ENCODE data around the gene NFYC. TPM values are rescaled to one million over a fixed set of nuclear protein-coding genes. Genes with fewer than 3 reads are reported as not detected.

NFYC gene
- total RNA-seq, 1 donor from 2014 or later = 49.7 TPM

GRCh38 chr1:40734882-40735628 is 43.6 kb downstream of the NFYC start:
- peaks cover 12% of the 10 kb centered on the region for H3K36me3 Mint-ChIP-seq (ENCODE audit: low read depth, unreplicated experiment)
- no peak for TF ChIP-seq CTCF (IDR thresholded peaks at IDR 0.05; ENCODE audit: unreplicated experiment)
- no peaks in the 10 kb centered on the region for H3K9me3 Mint-ChIP-seq (ENCODE audit: unreplicated experiment)
- peaks cover 25% of the 10 kb centered on the region for H3K4me1 Mint-ChIP-seq (ENCODE audit: unreplicated experiment)
- H3K27me3 Mint-ChIP-seq (ENCODE audit: unreplicated experiment) = peaks cover 3% of the 10 kb centered on the region
- DNase-seq (ENCODE audit: low spot score) = no peak
- no peak overlapping the region for H3K4me3 Mint-ChIP-seq (ENCODE audit: unreplicated experiment)
- peak overlapping the region; percentile 86 for H3K27ac Mint-ChIP-seq (ENCODE audit: unreplicated experiment)

- Mint-ChIP-seq H3K27me3 (ENCODE audit: unreplicated experiment) (peaks cover 3% of the 10 kb centered on the region), H3K4me3 (ENCODE audit: unreplicated experiment) (no peak overlapping the region), H3K36me3 (ENCODE audit: low read depth, unreplicated experiment) (peaks cover 12% of the 10 kb centered on the region), H3K9me3 (ENCODE audit: unreplicated experiment) (no peaks in the 10 kb centered on the region), H3K27ac (ENCODE audit: unreplicated experiment) (peak overlapping the region; percentile 92), H3K4me1 (ENCODE audit: unreplicated experiment) (peaks cover 33% of the 10 kb centered on the region)
- TF ChIP-seq CTCF (IDR thresholded peaks at IDR 0.05; ENCODE audit: unreplicated experiment) = no peak
- DNase-seq (ENCODE audit: low spot score) = no peak
Measured at GRCh38 chr1:40736085-40736531, 44.6 kb downstream of the NFYC start.

GRCh38 chr1:40738831-40739230 is 47.3 kb downstream of the NFYC start:
- peaks cover 3% of the 10 kb centered on the region for H3K27me3 Mint-ChIP-seq (ENCODE audit: unreplicated experiment)
- peak overlapping the region; percentile 55 for H3K27ac Mint-ChIP-seq (ENCODE audit: unreplicated experiment)
- H3K36me3 Mint-ChIP-seq (ENCODE audit: low read depth, unreplicated experiment) = peaks cover 18% of the 10 kb centered on the region
- TF ChIP-seq CTCF (IDR thresholded peaks at IDR 0.05; ENCODE audit: unreplicated experiment) = no peak
- H3K4me3 Mint-ChIP-seq (ENCODE audit: unreplicated experiment) = no peak overlapping the region
- H3K4me1 Mint-ChIP-seq (ENCODE audit: unreplicated experiment) = peaks cover 37% of the 10 kb centered on the region
- no peak for DNase-seq (ENCODE audit: low spot score)
- no peaks in the 10 kb centered on the region for H3K9me3 Mint-ChIP-seq (ENCODE audit: unreplicated experiment)

GRCh38 chr1:40739455-40740008 is 48.0 kb downstream of the NFYC start:
- TF ChIP-seq CTCF (IDR thresholded peaks at IDR 0.05; ENCODE audit: unreplicated experiment) = no peak

More at GRCh38 chr1:40739455-40740008, 48.0 kb downstream of the NFYC start:
- peak overlapping the region; percentile 40 for H3K27ac Mint-ChIP-seq (ENCODE audit: unreplicated experiment)
- H3K9me3 Mint-ChIP-seq (ENCODE audit: unreplicated experiment) = no peaks in the 10 kb centered on the region
- peaks cover 37% of the 10 kb centered on the region for H3K4me1 Mint-ChIP-seq (ENCODE audit: unreplicated experiment)
- H3K36me3 Mint-ChIP-seq (ENCODE audit: low read depth, unreplicated experiment) = peaks cover 21% of the 10 kb centered on the region
- H3K27me3 Mint-ChIP-seq (ENCODE audit: unreplicated experiment) = peaks cover 3% of the 10 kb centered on the region
- no peak overlapping the region for H3K4me3 Mint-ChIP-seq (ENCODE audit: unreplicated experiment)
- DNase-seq (ENCODE audit: low spot score) = no peak

Measured in endothelial cell (in vitro differentiated cells).